Heart left ventricle (tissue), 16 donors: ENCODE measurements around the gene CYB5R3. TPM values are rescaled to one million over a fixed set of nuclear protein-coding genes. Genes with fewer than 3 reads are reported as not detected.

Experiments
- ATAC-seq, 4 donors: fragments of 200-7000 bp; cut with Tn5 transposase; one replicate each; pipeline ENCODE4 v1.9.1; 2020 to 2022; ENCODE audit warnings: moderate library complexity in 4 of 4, mild to moderate bottlenecking in 3 of 4, moderate number of reproducible peaks in 1 of 4
- DNase-seq, 5 donors: peaks; one replicate each; pipeline ENCODE4 v3.0.0-alpha.2; 2020
- H3K27ac ChIP-seq, 12 donors: fragments of 200-600 bp; sonication (generic) in 4 of 12; one replicate each; pipeline versions ENCODE4 v1.5.0 to v1.8.0; 2016 to 2022; ENCODE audit warnings: mild to moderate bottlenecking in 2 of 12
- H3K27me3 ChIP-seq, 9 donors: fragments of 200-600 bp; sonication (generic) in 2 of 9; one replicate each; pipeline versions ENCODE4 v1.5.1 to v1.8.0; 2016 to 2022; ENCODE audit warnings: mild to moderate bottlenecking in 3 of 9
- H3K36me3 ChIP-seq, 9 donors: fragments of 200-600 bp; sonication (generic) in 2 of 9; one replicate each; pipeline versions ENCODE4 v1.5.0 to v1.8.0; 2018 to 2022; ENCODE audit warnings: mild to moderate bottlenecking in 2 of 9
- H3K4me1 ChIP-seq, 12 donors: fragments of 200-600 bp; sonication (generic) in 4 of 12; one replicate each; pipeline versions ENCODE4 v1.5.0 to v1.8.0; 2016 to 2022; ENCODE audit warnings: mild to moderate bottlenecking in 3 of 12
- H3K4me3 ChIP-seq, 12 donors: fragments of 200-600 bp; sonication (generic) in 4 of 12; one replicate each; pipeline versions ENCODE4 v1.5.0 to v1.8.0; 2017 to 2022; ENCODE audit warnings: mild to moderate bottlenecking in 9 of 12, moderate library complexity in 4 of 12
- H3K9me3 ChIP-seq, 12 donors: fragments of 200-600 bp; sonication (generic) in 4 of 12; one replicate each; pipeline versions ENCODE4 v1.5.0 to v1.8.0; 2016 to 2022; ENCODE audit warnings: mild to moderate bottlenecking in 1 of 12
- POLR2A ChIP-seq, 2 donors: fragments of 450-650 bp; IDR thresholded peaks; one replicate each; pipeline ENCODE4 v1.6.1; 2017; ENCODE audit warnings: antibody characterized with exemption in 2 of 2, mild to moderate bottlenecking in 2 of 2, moderate library complexity in 2 of 2
- WGBS, 4 donors: extraction: QIAGEN DNeasy Blood & Tissue Kit in 2 of 4; methylation state at CpG; one replicate each; pipeline versions ENCODE4 v1.1.5 to v1.1.7; 2013 to 2018; 5-methylcytosine and 5-hydroxymethylcytosine counted together
- intact Hi-C, 10 donors: fragments of 100-400 bp; cut with DNase I; formaldehyde crosslinking; loops; one replicate each; pipeline versions ENCODE4 v1.11.1 to v1.14.2; 2022
- polyA plus RNA-seq, 2 donors: library from polyadenylated mRNA; stranded (reverse); fragments of 200-250 nt; gene quantifications; one replicate each; pipeline ENCODE4 v1.2.3, GENCODE V29; 2013
- total RNA-seq, 9 donors: library from RNA; depleted of rRNA in 2 of 9; stranded (reverse); fragments of >200 nt in 2 of 9; fragmentation: NEBNext Ultra II Directional in 3 of 9; extraction: Animal tissue kit (Norgen Biotek cat#: 25700) in 3 of 9; gene quantifications; one replicate each; pipeline versions ENCODE4 v1.1.0 to v1.2.4, GENCODE V29; 2016 to 2023
- TF ChIP-seq, protein P1 (sequence below), 12 donors: fragments of 200-600 bp; sonication (generic) in 4 of 12; IDR thresholded peaks; one replicate each; pipeline versions ENCODE4 v1.5.0 to v1.8.0; 2018 to 2022; ENCODE audit warnings: antibody characterized with exemption in 12 of 12, mild to moderate bottlenecking in 5 of 12
- donor health status: ischemic (EF 13 %, LVEDD 7.1; RV severe dilation, severe dysfunction).
- donor health status: healthy with polysubstance abuse.
- donor health status: DM: no; HTN: yes; CAD: no.
- donor health status: DM: no; HTN: no; CAD: no.
- donor health status: ischemic (EF 25% LVEDD 6.9; RV normal size, moderate dysfunction).
- donor health status: ischemic (EF 25% LVEDD 5.7; RV mildly dilated, moderate dysfunction).
- donor health status: healthy.
- donor health status: DM: yes; HTN: yes; CAD: no.
- donor health status: ischemic (EF 35%, LVEDD 5.7; RV mildly dilated, moderate dysfunction).
- donor health status: nonischemic (EF 11% LVEDD 7.7; RV severe dilation, severe dysfunction).
- donor health status: DM: yes; HTN: yes; CAD: no.
- donor health status: PGD.
- donor health status: ischemic (EF 29% LVEDD 5.4; RV normal size, mild dysfunction).
- donor health status: nonischemic (EF 23%, LVEDD 6.1; RV moderate dilation, normal function).

Gene CYB5R3
- total and polyA plus RNA-seq, 11 donors = 135 to 459 (median 305) TPM

DNA sequence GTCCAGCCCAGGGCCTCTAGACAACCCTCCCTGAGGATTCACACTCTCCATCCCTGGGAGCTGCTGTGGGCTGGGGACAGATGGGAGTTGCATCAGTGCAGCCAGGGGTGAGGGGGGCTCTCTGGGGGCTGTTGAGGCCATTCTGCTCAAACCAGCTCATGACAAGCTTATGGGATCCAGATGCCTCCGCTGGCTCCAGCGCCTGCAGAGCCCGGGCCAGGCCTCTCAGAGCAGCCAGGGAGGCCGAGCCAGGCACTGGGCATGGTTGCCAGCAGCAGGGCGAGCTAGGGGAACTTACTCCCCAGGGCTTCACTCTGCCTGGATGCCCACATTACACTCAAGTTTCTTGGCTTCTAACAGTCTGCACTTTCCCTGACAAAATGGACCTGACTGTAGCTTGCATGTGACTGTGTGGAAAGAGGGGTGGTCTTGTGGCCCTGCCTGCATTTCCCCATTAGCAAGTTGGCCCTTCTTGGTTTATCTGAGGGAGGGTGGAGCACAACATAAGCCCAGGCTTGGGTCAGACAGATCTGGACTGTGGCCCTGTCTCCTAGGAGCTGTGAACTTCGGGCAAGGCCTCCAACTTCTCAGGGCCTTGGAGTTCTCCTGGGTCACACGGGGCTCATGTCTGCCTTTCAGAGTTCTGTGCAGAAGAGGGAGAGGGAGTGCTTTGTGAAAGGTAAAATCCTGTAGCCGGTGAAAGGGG is 34.5 kb upstream of the CYB5R3 start:
- H3K27ac ChIP-seq = peak overlapping the region; percentile 82 to 97 (median 92)
- TF ChIP-seq, protein P1, sequence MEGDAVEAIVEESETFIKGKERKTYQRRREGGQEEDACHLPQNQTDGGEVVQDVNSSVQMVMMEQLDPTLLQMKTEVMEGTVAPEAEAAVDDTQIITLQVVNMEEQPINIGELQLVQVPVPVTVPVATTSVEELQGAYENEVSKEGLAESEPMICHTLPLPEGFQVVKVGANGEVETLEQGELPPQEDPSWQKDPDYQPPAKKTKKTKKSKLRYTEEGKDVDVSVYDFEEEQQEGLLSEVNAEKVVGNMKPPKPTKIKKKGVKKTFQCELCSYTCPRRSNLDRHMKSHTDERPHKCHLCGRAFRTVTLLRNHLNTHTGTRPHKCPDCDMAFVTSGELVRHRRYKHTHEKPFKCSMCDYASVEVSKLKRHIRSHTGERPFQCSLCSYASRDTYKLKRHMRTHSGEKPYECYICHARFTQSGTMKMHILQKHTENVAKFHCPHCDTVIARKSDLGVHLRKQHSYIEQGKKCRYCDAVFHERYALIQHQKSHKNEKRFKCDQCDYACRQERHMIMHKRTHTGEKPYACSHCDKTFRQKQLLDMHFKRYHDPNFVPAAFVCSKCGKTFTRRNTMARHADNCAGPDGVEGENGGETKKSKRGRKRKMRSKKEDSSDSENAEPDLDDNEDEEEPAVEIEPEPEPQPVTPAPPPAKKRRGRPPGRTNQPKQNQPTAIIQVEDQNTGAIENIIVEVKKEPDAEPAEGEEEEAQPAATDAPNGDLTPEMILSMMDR (IDR thresholded peaks at IDR 0.05) = no peak
- TF ChIP-seq POLR2A (IDR thresholded peaks at IDR 0.05) = no peak
- peak; percentile 19 to 55 (median 44) for ATAC-seq
- peak; percentile 63 to 90 (median 78) for DNase-seq
- intact Hi-C loops = loop anchor here in 1 of 10 donors (5.0 kb wide), 1 partner anchor 34 kb away; no protein-coding TSS in a partner anchor
- WGBS, 4 donors = 30 to 50% (median 40%) methylated on average over 4 to 8 of the region's 8 CpGs
- H3K36me3 ChIP-seq = no peaks in the 10 kb centered on the region
- H3K4me3 ChIP-seq = no peak overlapping the region
- H3K4me1 ChIP-seq = peaks cover 52 to 92% (median 85%) of the 10 kb centered on the region in 12 donors
- no peaks in the 10 kb centered on the region for H3K27me3 ChIP-seq
- no peaks in the 10 kb centered on the region for H3K9me3 ChIP-seq

DNA sequence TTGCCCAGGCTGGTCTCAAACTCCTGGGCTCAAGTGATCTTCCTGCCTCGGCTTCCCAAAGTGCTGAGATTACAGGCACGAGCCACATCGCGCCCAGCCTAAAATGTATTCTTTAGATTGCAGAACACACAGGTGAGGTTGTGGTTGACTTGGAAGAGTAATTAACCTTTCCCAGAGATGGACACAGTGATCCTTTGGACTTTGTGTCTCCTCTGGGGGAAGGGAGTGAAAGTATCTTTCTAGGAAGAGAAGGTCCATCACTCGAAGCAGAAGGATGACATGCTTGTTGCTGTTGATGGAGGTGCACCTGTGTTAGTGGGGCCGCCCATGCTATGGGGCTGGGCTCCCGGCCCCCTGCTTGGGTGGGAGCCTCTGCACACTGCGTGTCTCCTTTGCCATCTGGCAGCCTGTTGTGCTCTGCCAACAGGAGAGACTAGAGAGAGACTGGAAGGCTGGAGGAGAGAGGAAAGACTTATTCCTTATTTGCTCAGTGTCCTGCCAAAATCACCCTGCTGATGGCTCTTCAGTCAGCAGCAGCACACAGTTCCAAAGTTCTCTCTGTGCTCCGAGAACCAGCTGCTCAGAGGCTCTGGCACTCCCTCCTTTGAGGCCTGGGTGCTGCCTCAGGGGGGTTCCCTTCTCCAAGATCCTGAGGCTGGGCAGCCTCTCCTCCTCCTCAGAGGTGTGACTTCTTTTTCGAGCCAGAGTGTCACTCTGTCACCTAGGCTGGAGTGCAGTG is 33.1 kb upstream of the CYB5R3 start:
- Histone ChIP-seq H3K27ac (peak overlapping the region in 11 of 12 donors; percentile 82 to 97 (median 93)), H3K27me3 (no peaks in the 10 kb centered on the region), H3K4me3 (no peak overlapping the region), H3K9me3 (no peaks in the 10 kb centered on the region), H3K36me3 (no peaks in the 10 kb centered on the region), H3K4me1 (peaks cover 46 to 93% (median 83%) of the 10 kb centered on the region in 12 donors)
- ATAC-seq = peak in 1 of 4 donors; percentile 0
- intact Hi-C loops = loop anchor here in 1 of 10 donors (5.0 kb wide), 1 partner anchor 35 kb away; no protein-coding TSS in a partner anchor
- TF ChIP-seq, protein P1 (IDR thresholded peaks at IDR 0.05) = no peak
- TF ChIP-seq POLR2A (IDR thresholded peaks at IDR 0.05) = no peak
- 54 to 78% (median 63%) methylated on average over 9 to 10 of the region's 10 CpGs for WGBS, 4 donors
- peak in 1 of 5 donors; percentile 31 for DNase-seq

DNA sequence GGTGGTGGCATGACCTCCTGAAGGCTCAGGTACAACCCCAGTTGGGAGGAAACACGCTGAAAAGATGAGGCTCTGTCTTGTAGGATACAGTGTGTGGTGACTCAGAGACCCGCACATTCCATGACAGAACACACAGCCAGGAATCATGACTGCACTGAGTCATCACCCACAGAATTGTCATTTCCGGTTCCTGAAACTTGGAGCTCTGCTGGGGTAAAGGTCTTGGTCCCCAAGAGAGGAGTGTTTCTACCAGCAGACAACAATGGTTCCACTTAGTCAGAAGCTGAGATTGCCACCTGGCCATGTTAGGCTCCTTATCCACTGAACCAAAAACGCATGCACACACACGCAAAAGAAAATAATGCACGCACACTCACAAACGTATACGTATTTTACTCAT is 31.5 kb upstream of the CYB5R3 start:
- DNase-seq = peak in 1 of 5 donors; percentile 79
- peak overlapping the region in 7 of 12 donors; percentile 0 to 97 (median 39) for H3K27ac ChIP-seq
- intact Hi-C loops = loop anchor here in 1 of 10 donors (5.0 kb wide), 1 partner anchor 37 kb away; no protein-coding TSS in a partner anchor
- peak in 2 of 4 donors; percentile 27 to 66 for ATAC-seq
- TF ChIP-seq, protein P1 (IDR thresholded peaks at IDR 0.05) = no peak
- TF ChIP-seq POLR2A (IDR thresholded peaks at IDR 0.05) = no peak
- no peaks in the 10 kb centered on the region for H3K9me3 ChIP-seq
- 47 to 74% (median 71%) methylated on average over 8 of the region's 8 CpGs for WGBS, 4 donors
- no peak overlapping the region for H3K4me3 ChIP-seq
- no peaks in the 10 kb centered on the region for H3K27me3 ChIP-seq
- H3K36me3 ChIP-seq = no peaks in the 10 kb centered on the region
- peaks cover 35 to 92% (median 80%) of the 10 kb centered on the region in 12 donors for H3K4me1 ChIP-seq

DNA sequence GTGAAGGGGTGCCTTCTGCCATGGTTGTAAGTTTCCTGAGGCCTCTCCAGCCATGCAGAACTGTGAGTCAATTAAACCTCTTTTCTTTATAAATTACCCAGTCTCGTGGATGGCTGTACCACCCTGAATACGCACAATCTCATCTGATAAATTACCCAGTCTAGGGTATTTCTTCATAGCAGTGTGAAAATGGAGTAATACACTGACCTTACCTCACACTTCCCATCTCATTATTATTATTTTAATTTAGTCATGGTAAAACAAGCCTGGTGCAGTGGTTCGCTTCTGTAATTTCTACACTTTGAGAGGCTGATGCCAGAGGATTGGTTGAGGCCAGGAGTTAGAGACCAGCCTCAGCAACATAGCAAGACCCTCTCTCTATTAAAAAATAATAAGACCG is 30.5 kb upstream of the CYB5R3 start:
- ATAC-seq (no peak), DNase-seq (no peak)
- Histone ChIP-seq H3K27me3 (no peaks in the 10 kb centered on the region), H3K9me3 (no peaks in the 10 kb centered on the region), H3K4me1 (peaks cover 27 to 88% (median 75%) of the 10 kb centered on the region in 12 donors), H3K27ac (peak overlapping the region in 2 of 12 donors; percentile 94 to 97), H3K4me3 (no peak overlapping the region), H3K36me3 (no peaks in the 10 kb centered on the region)
- TF ChIP-seq, protein P1 (IDR thresholded peaks at IDR 0.05) = no peak
- no peak for TF ChIP-seq POLR2A (IDR thresholded peaks at IDR 0.05)
- 87 to 96% (median 95%) methylated on average over 4 of the region's 4 CpGs for WGBS, 4 donors
- intact Hi-C loops = loop anchor here in 2 of 10 donors (5.0 kb wide), 2 partner anchors 38 to 68 kb away; no protein-coding TSS in a partner anchor
